ENCODE data around the gene ETFBKMT.

Gene ETFBKMT

DNA sequence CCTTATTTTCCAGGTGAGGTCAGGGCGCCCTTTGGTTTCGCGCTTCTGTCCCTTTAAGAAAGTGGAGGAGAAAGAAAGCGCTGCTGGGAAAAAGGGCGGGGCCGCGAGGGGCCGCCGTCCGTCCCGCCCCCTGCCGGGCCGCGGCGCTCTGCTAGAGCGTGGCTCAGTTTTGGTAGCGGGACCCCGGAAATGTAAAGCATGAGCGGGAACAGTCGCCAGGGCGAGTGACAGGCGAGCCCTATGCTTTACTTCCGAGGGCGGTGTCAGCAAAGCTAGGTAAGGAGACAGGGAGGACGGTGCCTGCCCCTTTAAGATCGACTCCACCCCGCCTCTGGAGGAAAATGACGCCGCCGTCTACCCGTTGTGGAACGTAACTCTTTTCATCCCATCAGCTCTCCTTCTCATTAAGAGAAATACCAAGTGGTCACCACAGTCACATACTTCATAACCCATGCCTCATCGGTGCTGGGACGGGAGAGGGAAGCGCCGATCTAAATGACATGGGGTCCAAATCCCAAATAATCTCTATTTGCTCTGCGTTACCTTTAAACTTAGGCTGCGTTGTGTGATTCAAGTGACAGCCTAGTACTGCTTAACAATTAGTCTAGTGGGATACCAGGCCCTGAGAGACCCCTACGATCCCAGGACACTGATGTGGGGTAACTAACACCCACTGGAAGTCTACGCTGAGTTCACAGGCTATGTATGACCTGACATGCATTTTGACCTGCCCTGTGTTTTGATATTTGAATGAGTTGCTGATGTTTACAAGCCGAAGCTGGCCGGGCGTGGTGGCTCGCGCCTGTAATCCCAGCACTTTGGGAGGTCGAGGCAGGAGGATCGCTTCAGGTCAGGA, at the start of gene ETFBKMT:
TSS of gene ETFBKMT (plus strand) at position 602 of the 856 bp plus-strand sequence. CDS start 2,266 bp downstream, outside the sequence.
- DNase-seq: peak; percentile 77

DNA sequence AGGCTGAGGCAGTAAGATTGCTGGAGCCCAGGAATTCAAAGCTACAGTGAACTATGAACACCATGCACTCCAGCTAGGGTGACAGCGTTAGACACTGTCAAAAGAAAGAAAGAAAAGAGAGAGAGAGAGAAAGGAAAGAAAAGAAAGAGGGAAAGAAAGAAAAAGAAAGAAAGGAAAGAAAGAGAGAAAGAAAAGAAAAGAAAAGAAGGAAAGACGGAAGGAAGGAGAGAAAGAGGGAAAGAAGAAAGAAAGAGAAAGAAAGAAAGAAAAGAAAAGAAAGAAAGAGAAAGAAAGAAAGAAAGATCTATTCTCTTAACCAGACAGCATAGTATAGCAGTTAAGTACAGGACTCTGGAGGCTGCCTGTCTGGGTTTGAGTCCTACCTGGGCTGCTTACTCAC, 46.7 kb upstream of the ETFBKMT start:
- no peak for DNase-seq

DNA sequence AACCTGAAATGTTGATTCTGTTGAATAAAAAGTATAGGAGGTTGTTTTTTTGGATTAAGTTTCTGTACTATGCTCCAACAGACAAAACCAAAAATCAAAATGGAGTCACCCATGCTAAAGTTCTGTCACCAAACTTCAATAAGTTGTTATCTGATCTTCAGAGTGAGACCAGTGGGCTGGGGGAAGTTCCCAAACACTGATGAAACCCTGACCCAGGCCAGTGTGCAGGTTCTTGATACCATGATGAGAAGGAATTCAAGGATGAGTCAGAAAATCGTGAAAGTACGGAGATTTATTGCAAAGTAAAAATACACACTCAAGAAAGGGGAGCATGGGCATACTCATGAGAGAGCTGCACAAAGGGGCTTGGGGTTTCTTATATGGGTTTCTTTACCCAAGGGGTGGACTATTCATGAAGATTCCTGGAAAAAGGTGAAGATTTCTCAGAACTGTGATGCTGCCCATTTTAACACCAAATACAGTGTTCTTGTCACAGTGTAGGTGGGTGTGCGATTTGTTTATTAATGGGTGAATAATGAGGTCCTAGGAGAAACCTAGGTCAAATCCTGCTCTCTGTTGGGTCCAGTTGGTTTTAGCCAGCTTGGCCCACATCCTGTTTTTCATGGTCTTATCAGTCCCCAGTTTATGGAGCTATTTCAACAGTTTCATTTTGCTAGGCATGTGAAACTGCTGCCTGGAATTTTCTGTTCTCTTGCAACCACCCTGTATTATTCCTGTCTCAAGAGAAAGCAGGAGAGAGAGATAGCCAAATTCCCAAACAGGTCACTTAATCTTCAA, 41.1 kb upstream of the ETFBKMT start:
- DNase-seq: no peak

- no peak for DNase-seq
These were observed 39.2 kb upstream of the ETFBKMT start for GRCh38 chr12:31620311-31620710.

DNA sequence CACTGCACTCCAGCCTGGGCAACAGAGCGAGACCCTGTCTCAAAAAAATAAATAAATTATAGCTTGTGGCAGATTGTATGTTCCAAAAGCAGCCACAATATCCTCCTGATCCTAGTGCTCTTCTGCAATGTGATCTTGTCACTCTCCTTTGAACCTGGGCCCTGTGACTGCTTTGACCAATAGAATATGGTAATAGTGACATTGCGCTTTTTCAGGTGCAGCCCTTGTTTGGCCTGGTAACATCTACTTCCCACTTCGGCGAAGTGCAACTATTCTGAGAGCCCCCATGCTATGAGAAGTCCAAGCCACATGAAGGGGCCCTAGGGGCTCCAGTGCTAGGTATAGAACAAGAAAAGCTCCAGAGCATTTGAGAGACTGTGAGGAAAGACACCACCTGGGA, 37.5 kb upstream of the ETFBKMT start:
- no peak for DNase-seq

- no peak for DNase-seq
These were observed 33.1 kb upstream of the ETFBKMT start for GRCh38 chr12:31626270-31626995.

- no peak for DNase-seq
These were observed 31.9 kb upstream of the ETFBKMT start for GRCh38 chr12:31627456-31628054.

DNA sequence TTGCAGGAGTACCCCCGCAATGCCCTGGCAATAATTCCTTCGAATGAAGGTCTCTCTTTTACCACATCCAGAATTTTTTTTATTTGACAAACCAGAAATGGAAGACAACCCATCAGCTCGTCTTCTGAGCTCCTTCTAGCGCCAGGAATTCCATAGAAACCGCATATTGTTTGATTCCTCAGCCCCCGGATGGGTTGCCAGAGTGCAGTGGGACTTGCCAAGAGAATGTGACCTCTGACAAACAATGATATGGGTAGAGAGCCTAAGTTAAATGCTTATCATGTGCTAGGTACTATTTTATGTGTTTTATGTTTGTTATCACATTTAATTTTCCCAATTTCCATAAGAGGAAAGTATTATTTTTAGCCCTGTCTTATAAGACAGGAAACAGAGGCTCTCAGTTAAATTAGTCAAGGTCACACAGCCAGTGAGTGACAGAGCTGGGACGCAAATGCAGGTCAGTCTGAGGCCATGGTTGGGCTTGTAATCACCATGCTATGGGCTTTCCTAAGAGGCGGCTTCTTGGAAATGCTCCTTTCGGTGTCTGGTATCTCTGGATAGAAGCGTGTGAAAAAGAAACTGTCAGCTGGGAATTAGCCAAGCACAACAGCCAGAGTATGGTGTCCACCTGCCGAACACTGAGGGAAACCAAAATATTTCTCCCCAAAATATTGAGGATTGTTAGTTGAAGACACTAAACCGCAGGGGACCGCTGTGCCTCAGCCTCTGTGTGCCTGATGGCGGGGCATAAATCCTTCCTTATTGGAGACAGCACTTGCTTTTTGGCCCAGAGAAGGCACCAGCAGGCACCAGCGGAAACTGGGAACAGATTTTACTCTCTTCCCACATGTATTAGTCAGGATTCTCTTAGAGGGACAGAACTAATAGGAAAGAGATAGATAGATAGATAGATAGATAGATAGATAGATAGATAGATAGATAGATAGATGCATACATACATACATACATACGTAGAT, 29.4 kb upstream of the ETFBKMT start:
- DNase-seq: no peak

DNA sequence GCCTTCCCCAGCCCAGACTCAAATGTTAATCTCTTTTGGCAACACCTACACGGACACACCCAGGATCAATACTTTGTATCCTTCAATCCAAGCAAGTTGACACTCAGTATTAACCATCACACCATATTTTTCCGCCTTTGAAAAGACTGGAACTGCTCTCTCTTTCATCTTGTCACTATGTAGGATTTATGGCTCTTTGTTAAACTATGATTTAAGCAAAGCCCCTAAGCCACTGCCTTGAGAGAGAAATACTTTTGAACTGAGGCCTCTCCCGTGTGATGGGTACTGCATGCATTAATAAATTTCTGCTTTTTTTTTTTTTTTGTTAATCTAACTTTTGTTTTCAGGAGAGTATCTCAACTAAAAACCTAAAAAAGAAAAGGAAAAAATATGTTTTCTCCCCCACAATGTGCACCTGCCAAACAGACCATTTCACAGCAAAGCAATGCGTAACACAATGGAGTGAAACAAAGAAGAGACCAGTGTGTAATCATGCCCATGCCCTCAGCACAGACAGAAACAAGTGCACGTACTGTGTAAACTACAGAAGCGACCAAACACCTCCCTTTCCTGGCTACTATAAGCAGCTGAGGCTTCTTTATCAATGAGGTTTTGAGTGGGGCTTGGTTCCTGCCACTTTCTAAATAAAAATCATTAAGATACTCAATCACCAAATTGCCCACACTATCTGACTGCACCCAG, 28.3 kb upstream of the ETFBKMT start:
- no peak for DNase-seq

DNA sequence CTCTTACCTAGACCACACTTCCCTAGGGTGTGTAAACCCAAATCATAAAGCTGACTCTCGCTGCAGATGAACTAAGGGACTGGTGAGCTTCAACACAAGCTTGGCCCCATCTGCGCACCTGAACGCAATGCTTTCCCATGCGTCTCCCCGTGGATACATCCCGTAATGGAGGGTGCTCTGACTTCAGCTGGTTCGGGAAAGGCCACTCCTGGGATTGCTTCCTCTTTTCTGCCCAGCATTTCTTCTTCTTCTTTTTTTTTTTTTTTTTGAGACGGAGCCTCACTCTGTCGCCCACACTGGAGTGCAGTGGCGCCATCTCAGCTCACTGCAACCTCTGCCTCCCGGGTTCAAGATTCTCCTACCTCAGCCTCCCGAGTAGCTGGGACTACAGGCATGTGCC, 27.7 kb upstream of the ETFBKMT start:
- no peak for DNase-seq

GRCh38 chr12:31633464-31633863, 26.0 kb upstream of the ETFBKMT start:
- no peak for DNase-seq

DNA sequence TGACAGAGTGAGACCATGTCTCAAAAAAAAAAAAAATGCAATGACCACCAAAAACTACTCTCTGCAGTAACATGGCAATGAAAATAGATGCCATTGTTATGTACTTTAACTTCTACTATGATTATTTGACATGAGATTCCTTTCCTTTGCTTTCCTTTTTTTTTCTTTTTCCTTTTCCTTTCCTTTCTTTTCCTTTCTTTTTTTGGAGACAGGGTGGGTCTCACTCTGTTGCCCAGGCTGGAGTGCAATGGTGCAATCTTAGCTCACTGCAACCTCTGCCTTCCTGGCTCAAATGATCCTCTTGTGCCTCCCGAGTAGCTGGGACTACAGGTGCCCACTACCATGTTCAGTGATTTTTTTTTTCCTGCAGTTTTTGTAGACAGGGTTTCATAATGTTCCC, 24.9 kb upstream of the ETFBKMT start:
- no peak for DNase-seq

DNA sequence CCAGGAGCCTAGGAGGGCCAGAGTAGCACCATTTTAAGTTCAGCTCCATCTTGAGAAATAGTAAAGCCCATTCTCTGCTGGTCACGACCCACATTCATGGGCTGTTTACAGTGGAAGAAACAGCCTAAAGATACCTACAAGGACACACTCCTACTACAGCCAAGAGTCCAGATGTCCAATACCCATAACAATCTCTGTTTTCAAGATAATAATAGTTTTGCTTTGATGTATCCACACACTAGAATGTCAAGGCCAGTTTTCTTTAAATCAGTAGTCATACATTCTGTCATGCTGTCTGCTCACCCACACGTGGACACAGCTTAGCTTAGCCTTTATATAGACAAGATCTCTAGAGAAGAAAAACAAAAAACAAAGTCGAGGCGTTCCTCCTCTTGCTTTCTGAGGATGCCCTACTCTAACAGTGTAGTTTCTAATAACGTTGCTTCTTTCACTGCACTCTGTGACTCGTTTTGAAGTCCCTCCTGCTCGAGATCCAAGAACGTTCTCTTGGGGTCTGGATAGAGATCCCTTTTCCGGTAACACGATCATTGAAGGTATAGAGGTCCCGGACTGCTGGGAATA, 17.9 kb upstream of the ETFBKMT start:
- no peak for DNase-seq

DNA sequence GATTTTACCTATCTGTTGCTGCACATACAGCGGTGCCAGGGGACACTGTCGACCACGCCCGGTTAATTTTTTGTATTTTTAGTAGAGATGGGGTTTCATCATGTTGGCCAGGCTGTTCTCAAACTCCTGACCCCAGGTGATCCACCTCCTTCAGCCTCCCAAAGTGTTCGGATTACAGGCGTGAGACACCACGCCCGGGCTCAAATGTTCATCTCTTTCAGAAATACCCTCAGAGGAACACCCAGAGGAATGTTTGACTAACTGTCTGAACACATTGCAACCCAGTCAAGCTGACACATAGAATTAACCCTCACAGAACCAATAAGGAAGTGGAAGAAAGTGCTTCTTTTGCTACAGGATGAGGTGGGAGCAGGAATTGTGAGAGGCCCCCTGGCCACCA, 15.0 kb upstream of the ETFBKMT start:
- no peak for DNase-seq

DNA sequence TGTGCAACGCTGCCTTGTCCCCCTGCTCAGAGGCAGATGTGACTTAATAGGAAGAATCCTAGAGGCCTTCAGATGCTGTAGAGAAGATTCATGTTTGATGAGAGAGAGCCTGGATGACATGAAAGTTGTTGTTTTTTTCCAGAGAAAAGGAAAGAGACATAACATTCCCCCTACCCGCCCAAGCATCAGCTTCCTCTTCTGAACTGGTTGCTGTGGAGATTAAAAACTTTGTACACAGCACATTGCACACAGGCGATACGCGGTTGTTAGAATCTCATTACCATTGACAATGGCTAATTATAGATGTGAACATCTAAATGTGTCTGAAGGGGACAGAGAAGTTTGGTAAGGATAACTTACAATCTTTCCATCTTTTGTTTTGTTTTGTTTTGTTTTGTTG, 13.6 kb upstream of the ETFBKMT start:
- no peak for DNase-seq

DNA sequence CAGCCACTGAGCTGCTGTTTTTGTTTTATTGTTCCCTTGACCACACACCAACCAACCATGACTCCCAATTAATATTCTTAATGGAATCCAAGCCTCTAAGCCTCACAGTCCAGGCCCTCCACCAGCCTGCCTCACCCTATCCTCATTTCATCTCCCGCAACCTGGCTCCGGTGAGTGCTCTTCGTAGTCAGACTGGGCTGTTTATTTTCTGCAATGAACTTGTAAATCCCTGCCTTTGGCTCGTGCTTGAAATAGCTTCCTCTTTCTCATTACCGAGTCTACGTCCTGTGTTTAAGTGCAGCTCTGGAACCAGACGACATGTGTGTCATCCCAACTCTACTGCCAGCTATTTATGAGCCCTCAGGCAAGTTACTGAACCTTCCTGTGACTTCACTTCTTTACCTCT, 12.4 kb upstream of the ETFBKMT start:
- no peak for DNase-seq

DNA sequence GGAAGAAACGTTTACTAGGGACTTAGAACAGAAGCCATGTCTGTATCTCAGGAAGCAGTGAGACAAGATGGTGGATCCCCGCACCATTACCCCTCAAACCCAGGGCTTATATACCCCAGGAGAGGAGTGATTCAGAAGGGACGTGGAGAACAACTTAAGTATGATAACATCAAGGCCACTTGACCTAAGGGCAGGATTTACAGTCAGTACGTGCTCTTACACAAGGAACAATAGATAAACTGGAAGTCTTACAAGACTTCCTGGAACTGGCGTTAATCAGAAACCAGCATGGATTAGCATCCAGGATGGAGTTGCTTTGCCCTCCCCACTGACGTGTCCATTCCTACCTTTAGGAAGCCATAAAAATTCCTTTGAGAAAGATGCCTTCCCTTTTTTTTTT, 8.6 kb upstream of the ETFBKMT start:
- no peak for DNase-seq

DNA sequence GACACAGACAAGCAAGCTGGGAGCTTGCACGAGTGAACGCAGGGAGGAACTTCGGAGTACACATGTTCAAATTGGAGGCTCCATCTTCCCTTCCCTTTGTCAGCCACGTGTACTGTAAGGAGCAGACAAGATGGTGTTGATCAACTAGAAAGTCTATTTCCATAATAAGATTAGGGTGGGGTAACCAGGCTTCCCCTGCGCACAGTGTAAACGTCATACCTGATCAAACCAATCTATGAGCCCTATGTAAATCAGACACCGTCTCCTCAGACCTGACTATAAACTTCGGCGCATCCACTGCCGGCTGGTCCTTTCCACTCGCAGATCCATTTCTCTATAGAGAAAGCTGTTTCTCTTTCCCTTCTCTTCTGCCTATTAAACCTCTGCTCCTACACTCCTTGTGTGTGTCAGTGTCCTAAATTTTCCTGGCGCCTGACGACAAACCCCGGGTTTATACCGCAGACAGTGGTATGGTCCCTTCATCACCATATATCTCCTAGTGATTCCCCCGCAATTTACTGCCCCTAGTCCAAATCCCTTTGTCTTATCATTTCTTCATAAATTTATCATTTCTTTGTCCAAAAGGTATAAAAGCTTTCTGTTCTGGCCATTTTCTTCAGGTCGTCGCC, 7.5 kb upstream of the ETFBKMT start:
- no peak for DNase-seq

DNA sequence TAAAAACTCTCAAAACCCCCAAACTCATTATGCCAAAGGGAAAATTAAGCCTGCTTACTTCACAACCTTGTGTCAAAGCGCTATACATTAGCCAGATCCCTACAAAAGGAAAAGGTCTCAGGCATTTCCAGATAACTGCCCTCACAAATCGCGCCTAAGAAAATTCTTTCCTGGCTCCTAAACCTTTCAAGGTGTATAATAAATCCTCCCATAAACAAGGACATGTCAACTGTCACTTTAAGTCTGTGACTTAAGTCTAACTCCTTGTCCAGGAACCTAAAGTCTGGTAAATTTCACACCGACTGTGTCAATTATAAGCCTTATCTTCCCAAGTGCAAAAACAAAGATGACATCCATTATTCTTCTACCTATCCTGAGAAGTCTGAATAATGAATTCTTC, 4.3 kb upstream of the ETFBKMT start:
- DNase-seq: no peak

DNA sequence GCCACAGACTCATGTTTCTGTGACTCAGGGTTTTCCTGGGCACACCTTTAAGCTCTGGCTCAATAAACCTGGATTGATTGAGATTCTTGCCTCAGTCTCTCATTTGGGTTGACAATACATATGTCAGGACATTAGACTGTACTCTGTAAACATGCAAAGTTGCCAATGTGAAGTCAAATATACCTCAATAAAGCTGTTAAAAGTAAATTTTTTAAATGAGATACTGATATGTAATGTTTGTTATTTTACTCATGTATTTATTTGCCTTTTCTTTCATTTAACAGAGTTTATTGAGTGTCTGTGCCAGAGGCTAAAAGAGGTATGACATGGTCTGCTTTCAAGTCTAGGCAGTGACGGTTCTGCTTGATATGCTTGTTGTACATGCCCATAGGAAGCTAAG, 3.7 kb upstream of the ETFBKMT start:
- DNase-seq: no peak

All from COR-L47 (cell line).